K562 (cell line): ENCODE results near the gene EME2. TPM values are rescaled to one million over a fixed set of nuclear protein-coding genes. Genes with fewer than 3 reads are reported as not detected.

Source experiments
- ATAC-seq: fragments of 200-7000 bp; cut with Tn5 transposase; 3 replicates; pipeline ENCODE4 v1.9.1; 2020; ENCODE audit warnings: moderate library complexity
- BruUV-seq: library from RNA; stranded (reverse); fragments of 400-500 nt; replicated peaks from 2 replicates; lab custom pipeline; 2021; lab: Mats Ljungman, UMichigan
- CTCF ChIA-PET: fragments of 300-600 bp; formaldehyde crosslinking; extraction: SDS; loops from one replicate; lab custom pipeline; 2021; ENCODE audit warnings: low intra/inter-chr PET ratio; lab: Yijun Ruan, JAX
- POLR2A ChIA-PET: fragments of 300-600, 350-650 bp; sonication (Branson Sonifier 250); formaldehyde crosslinking; extraction: SDS; loops from one replicate; lab custom pipeline; 2021; ENCODE audit warnings: antibody characterized with exemption, inconsistent platforms; lab: Yijun Ruan, JAX
- DNase-seq, 4 experiments: peaks; one replicate each; pipeline versions ENCODE4 v3.0.0 to v3.0.0-alpha.2; 2011 to 2018; ENCODE audit warnings: low spot score in 3 of 4, mixed read lengths in 3 of 4; ENCODE audit errors: extremely low read depth in 1 of 4
- FAIRE-seq: peaks from 2 replicates; lab custom pipeline; 2011; peaks lifted over from hg19 to GRCh38; lab: Jason Lieb, UNC
- H2AFZ ChIP-seq: 2 replicates; pipeline ENCODE4 v1.6.0; 2011; ENCODE audit warnings: low read depth, low read length, control low read depth, inconsistent platforms
- H3K27ac ChIP-seq: fragments of 200-600 bp; 3 replicates; pipeline ENCODE4 v1.8.0; 2011; ENCODE audit warnings: low read depth, mild to moderate bottlenecking, control low read depth, inconsistent platforms, low read length, moderate library complexity, mixed read lengths; ENCODE audit errors: extremely low read depth
- H3K27me3 ChIP-seq, 2 experiments: fragments of 300-600 bp in 1 of 2; 2 replicates in 1 of 2; 3 replicates in 1 of 2; pipeline versions ENCODE4 v1.6.0 to v1.8.0; 2011; ENCODE audit warnings: inconsistent platforms in 2 of 2, low read length in 2 of 2, mild to moderate bottlenecking in 1 of 2, mixed read lengths in 1 of 2, moderate library complexity in 1 of 2; ENCODE audit not compliant: control insufficient read depth in 2 of 2, insufficient read depth in 2 of 2
- H3K36me3 ChIP-seq: fragments of 300-600 bp; 3 replicates; pipeline ENCODE4 v1.8.0; 2011; ENCODE audit warnings: mild to moderate bottlenecking, low read length, inconsistent platforms; ENCODE audit not compliant: control insufficient read depth, insufficient read depth
- H3K4me1 ChIP-seq, 2 experiments: fragments of 200-600 bp in 1 of 2; replicated peaks in 1 of 2; 2 replicates in 1 of 2; 3 replicates in 1 of 2; pipeline versions ENCODE4 v1.5.1 to v1.8.0; 2011; ENCODE audit warnings: inconsistent platforms in 2 of 2, low read length in 2 of 2, mild to moderate bottlenecking in 1 of 2, mixed read lengths in 1 of 2, moderate library complexity in 1 of 2; ENCODE audit not compliant: control insufficient read depth in 2 of 2, insufficient read depth in 2 of 2
- H3K4me2 ChIP-seq: 2 replicates; pipeline ENCODE4 v1.6.1; 2011; ENCODE audit warnings: low read length, control low read depth, inconsistent platforms, mixed read lengths; ENCODE audit not compliant: insufficient read depth
- H3K4me3 ChIP-seq: fragments of 200-600 bp; sonication (generic), shearing (Covaris generic); 2 replicates; pipeline ENCODE4 v1.5.1; 2016; ENCODE audit warnings: control low read depth, inconsistent platforms
- H3K79me2 ChIP-seq: fragments of 200-600 bp; 3 replicates; pipeline ENCODE4 v1.8.0; 2011; ENCODE audit warnings: low read length, inconsistent platforms; ENCODE audit not compliant: control insufficient read depth, insufficient read depth
- H3K9ac ChIP-seq, 2 experiments: 2 replicates each; pipeline versions ENCODE4 v1.6.0 to v1.6.1; 2011; ENCODE audit warnings: low read depth in 2 of 2, low read length in 2 of 2, control low read depth in 1 of 2, inconsistent platforms in 1 of 2, mild to moderate bottlenecking in 1 of 2, mixed read lengths in 1 of 2; ENCODE audit not compliant: insufficient read depth in 1 of 2
- H3K9me1 ChIP-seq: one replicate; pipeline ENCODE4 v1.6.0; 2011; ENCODE audit warnings: inconsistent platforms, mild to moderate bottlenecking, low read length, moderate library complexity; ENCODE audit not compliant: control insufficient read depth, insufficient read depth
- H3K9me3 ChIP-seq: replicated peaks from 2 replicates; pipeline ENCODE4 v1.5.1; 2011; ENCODE audit warnings: low read depth, low read length, inconsistent platforms; ENCODE audit not compliant: control insufficient read depth, insufficient read depth
- H4K20me1 ChIP-seq: replicated peaks from 2 replicates; pipeline ENCODE4 v1.6.1; 2011; ENCODE audit warnings: low read length, inconsistent platforms, mixed read lengths; ENCODE audit not compliant: control insufficient read depth, insufficient read depth
- ASH1L ChIP-seq: fragments of 450-650 bp; IDR thresholded peaks from 2 replicates; pipeline ENCODE4 v1.6.1; 2018; ENCODE audit warnings: borderline replicate concordance, mild to moderate bottlenecking, low read depth; ENCODE audit not compliant: partially characterized antibody
- BRD9 ChIP-seq: fragments of 450-650 bp; IDR thresholded peaks from 2 replicates; pipeline ENCODE4 v1.6.1; 2018; ENCODE audit warnings: low read depth; ENCODE audit not compliant: partially characterized antibody
- FOXJ3 ChIP-seq: sonication (generic); formaldehyde crosslinking; IDR thresholded peaks from 2 replicates; pipeline ENCODE4 v1.4.0; 2020; ENCODE audit warnings: mild to moderate bottlenecking, missing genetic modification reagents
- GTF2E2 ChIP-seq: fragments of 200-800 bp; sonication (Bioruptor generic); IDR thresholded peaks from 2 replicates; pipeline ENCODE4 v1.6.1; 2016; ENCODE audit warnings: missing genetic modification characterization, missing compliant biosample characterization
- HCFC1 ChIP-seq: IDR thresholded peaks from 2 replicates; pipeline ENCODE4 v1.6.1; 2012; ENCODE audit warnings: low read depth, low read length, improper control_type of control experiment
- POLR2G ChIP-seq: fragments of 200-400 bp; formaldehyde crosslinking; IDR thresholded peaks from 2 replicates; pipeline ENCODE4 v1.6.1; 2017; ENCODE audit warnings: low read depth, mild to moderate bottlenecking, antibody characterized with exemption, low read length, moderate library complexity
- RAD21 ChIP-seq, 2 experiments: fragments of 250-450 bp in 1 of 2; fragments of 450-650 bp in 1 of 2; sonication (Bioruptor Pico) in 1 of 2; formaldehyde crosslinking in 1 of 2; IDR thresholded peaks in 1 of 2; conservative IDR thresholded peaks in 1 of 2; 2 replicates each; pipeline versions ENCODE4 v1.4.0 to v1.8.0; 2020 to 2022; ENCODE audit warnings: mild to moderate bottlenecking in 2 of 2, moderate library complexity in 1 of 2
- SAFB ChIP-seq: fragments of 200-400 bp; formaldehyde crosslinking; IDR thresholded peaks from 2 replicates; pipeline ENCODE4 v1.6.1; 2017; ENCODE audit warnings: low read depth, low read length, borderline replicate concordance
- ZBTB12 ChIP-seq: fragments of 250-450 bp; sonication (Bioruptor Pico); IDR thresholded peaks from 2 replicates; pipeline ENCODE4 v1.4.0; 2020
- ZNF174 ChIP-seq: fragments of 250-450 bp; sonication (Bioruptor Pico); IDR thresholded peaks from 2 replicates; pipeline ENCODE4 v1.4.0; 2020; ENCODE audit warnings: mild to moderate bottlenecking
- WGBS: fragments of 100-300 bp; shearing (Covaris generic); methylation state at CpG from one replicate; pipeline ENCODE4 v1.1.6; 2016; ENCODE audit warnings: low coverage, mixed read lengths; ENCODE audit not compliant: insufficient coverage; ENCODE audit errors: missing lambda C conversion rate; 5-methylcytosine and 5-hydroxymethylcytosine counted together
- in situ Hi-C: fragments of 300-500 bp; cut with MboI; formaldehyde crosslinking; loops from 4 replicates; pipeline ENCODE4 v1.15.0; 2018; ENCODE audit warnings: inconsistent platforms, mixed read lengths
- intact Hi-C: fragments of 100-400 bp; cut with micrococcal nuclease; formaldehyde crosslinking; loops from 2 replicates; pipeline ENCODE4 v1.14.2; 2022
- polyA plus RNA-seq, 8 experiments: library from polyadenylated mRNA; depleted of rRNA in 4 of 8; stranded (reverse) in 5 of 8; unstranded in 3 of 8; fragments of >200 nt; fragmentation: Nextera tagmentation in 2 of 8; fragmentation: Illumina TruSeq in 1 of 8; extraction: Ambion mirVana in 2 of 8; extraction: Trizol in 1 of 8; gene quantifications; 2 replicates each; pipeline versions ENCODE4 v1.2.1 to v1.2.3, GENCODE V29; 2011 to 2014; ENCODE audit warnings: inconsistent platforms in 1 of 8, missing spikeins in 1 of 8
- total RNA-seq, 7 experiments: library from RNA; depleted of rRNA in 6 of 7; stranded (reverse); fragments of >200 nt in 6 of 7; fragmentation: Illumina TruSeq in 2 of 7; extraction: Trizol in 2 of 7; gene quantifications; 2 replicates each; pipeline versions ENCODE4 v1.2.1 to v1.2.3, GENCODE V29; 2011 to 2021; ENCODE audit warnings: low replicate concordance in 1 of 7

EME2 gene
- total and polyA plus RNA-seq, 9 of the 15 experiments (the other 6 are each of a cell fraction or from before 2014, with no cell fraction given) = 0.35 to 19.9 (median 3.5) TPM

GRCh38 chr16:1751946-1752345, 20.7 kb upstream of the EME2 start:
- no peaks in the 10 kb centered on the region for H3K27me3 ChIP-seq
- TF ChIP-seq SAFB = no peak
- TF ChIP-seq POLR2G = 0 out of 2 replicates have a peak, but pooled peaks have one; percentile 17
- ChIA-PET CTCF (no interaction called here), POLR2A (no interaction called here)
- no peaks in the 10 kb centered on the region for H3K9me3 ChIP-seq
- DNase-seq (no peak), FAIRE-seq (no peak), ATAC-seq (no peak)
- no peaks in the 10 kb centered on the region for H4K20me1 ChIP-seq
- H3K79me2 ChIP-seq = no peaks in the 10 kb centered on the region
- in situ Hi-C loops (no loop called here), intact Hi-C loops (no loop called here)
- 97% methylated on average over 15 of the region's 16 CpGs for WGBS
- H3K4me3 ChIP-seq = no peak overlapping the region
- no TSS peak for BruUV-seq
- peaks cover 3% of the 10 kb centered on the region for H3K9me1 ChIP-seq
- peaks cover 44% of the 10 kb centered on the region; the same call in 2 of the 3 replicates for H3K36me3 ChIP-seq
- no peak overlapping the region; a peak in 1 of 4 replicates for H3K9ac ChIP-seq
- no peak overlapping the region for H2AFZ ChIP-seq
- H3K27ac ChIP-seq = no peak overlapping the region
- peaks cover 0 to 3% of the 10 kb centered on the region in 2 experiments; a peak in 1 of 5 replicates for H3K4me1 ChIP-seq
- H3K4me2 ChIP-seq = no peak overlapping the region

- Histone ChIP-seq H3K36me3 (peaks cover 39% of the 10 kb centered on the region; the same call in 2 of the 3 replicates), H4K20me1 (no peaks in the 10 kb centered on the region), H2AFZ (no peak overlapping the region), H3K9me1 (peaks cover 3% of the 10 kb centered on the region), H3K9me3 (no peaks in the 10 kb centered on the region), H3K4me1 (peaks cover 0 to 9% of the 10 kb centered on the region in 2 experiments; a peak in 1 of 5 replicates), H3K4me2 (no peak overlapping the region), H3K9ac (peak overlapping the region in 1 of 2 experiments; percentile 28; a peak in 1 of 4 replicates), H3K27me3 (no peaks in the 10 kb centered on the region), H3K4me3 (no peak overlapping the region), H3K27ac (no peak overlapping the region), H3K79me2 (no peaks in the 10 kb centered on the region)
- TF ChIP-seq ASH1L (no peak), FOXJ3 (no peak), GTF2E2 (tag) (no peak), BRD9 (no peak), HCFC1 (no peak), RAD21 (CRISPR knock-in tag; conservative IDR thresholded peaks at IDR 0.05 in 1 of 2, IDR thresholded peaks at IDR 0.05 in 1 of 2) (no peak), ZBTB12 (CRISPR knock-in tag) (no peak), ZNF174 (CRISPR knock-in tag) (no peak)
- POLR2A ChIA-PET = no interaction called here
- BruUV-seq = no TSS peak
- in situ Hi-C loops (no loop called here), intact Hi-C loops (no loop called here)
- no peak for FAIRE-seq
- no peak for DNase-seq
- ATAC-seq = no peak
- CTCF ChIA-PET = no interaction called here
- 96% methylated on average over 14 of the region's 14 CpGs for WGBS
These were observed 19.8 kb upstream of the EME2 start for GRCh38 chr16:1752853-1753252.
